HG03457 (cell line): Measurements from ENCODE around the gene PMVK.
A peak's percentile ranks its signal among the peaks of the same experiment; 100 is the strongest.
"Not testable (repeated sequence)": the region's sequence is repeated elsewhere in the genome, so short reads cannot be mapped to it uniquely, and the experiment has no call there.

ENCODE experiments used
- ATAC-seq: cut with Tn5 transposase; IDR thresholded peaks from one replicate; pipeline ENCODE4 v1.9.1; 2021; ENCODE audit warnings: moderate number of reproducible peaks; ENCODE audit not compliant: unreplicated experiment

Gene PMVK

GRCh38 chr1:154936555-154937084, at the start of gene PMVK:
PMVK (minus strand) TSS chr1:154936719; CDS start chr1:154936685, 34 bp downstream.
- ATAC-seq = peak; percentile 53

- ATAC-seq = no peak
Observed at GRCh38 chr1:154983776-154984466, 47.4 kb upstream of the PMVK start.

DNA sequence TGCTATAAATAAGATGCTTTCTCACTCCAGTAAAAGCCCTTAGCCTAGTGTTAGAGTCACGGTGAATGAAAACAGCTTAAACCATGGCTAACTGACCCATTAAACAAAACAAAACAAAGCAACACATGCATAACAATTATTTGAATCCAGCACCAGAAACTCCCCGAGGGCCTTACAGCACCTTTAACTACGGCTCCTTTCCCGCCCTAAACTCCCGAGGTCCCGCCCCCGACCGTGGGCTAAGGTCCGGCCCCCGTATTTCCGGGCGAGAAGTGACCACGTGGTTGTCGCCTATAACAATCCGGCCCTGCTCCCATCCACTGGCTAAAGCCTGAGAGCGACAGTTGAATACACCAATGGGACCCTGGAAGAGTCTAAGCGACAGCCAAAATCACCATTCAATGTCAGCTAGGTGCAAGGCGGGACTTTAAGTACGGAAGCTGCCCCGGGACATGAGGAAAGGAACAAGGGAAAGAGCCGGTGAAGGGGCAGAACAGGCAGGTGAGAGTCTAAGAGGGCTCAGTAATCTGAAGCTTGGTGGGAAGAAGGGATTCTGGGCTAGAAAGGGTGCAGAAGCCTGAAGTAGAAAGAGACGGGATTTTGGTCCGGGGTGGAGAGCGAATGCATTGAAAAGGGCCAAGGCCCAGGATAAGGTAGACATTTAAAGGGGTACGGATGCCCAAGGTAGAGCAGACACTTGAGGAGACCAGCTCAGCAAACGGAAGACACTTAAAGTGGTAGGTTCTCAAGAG, 46.6 kb upstream of the PMVK start, which contains the start of gene FLAD1:
Gene FLAD1, plus strand, starts transcription at position 448 of the 752 bp plus-strand sequence. CDS start 351 bp downstream, outside the sequence.
- peak; percentile 86 for ATAC-seq

DNA sequence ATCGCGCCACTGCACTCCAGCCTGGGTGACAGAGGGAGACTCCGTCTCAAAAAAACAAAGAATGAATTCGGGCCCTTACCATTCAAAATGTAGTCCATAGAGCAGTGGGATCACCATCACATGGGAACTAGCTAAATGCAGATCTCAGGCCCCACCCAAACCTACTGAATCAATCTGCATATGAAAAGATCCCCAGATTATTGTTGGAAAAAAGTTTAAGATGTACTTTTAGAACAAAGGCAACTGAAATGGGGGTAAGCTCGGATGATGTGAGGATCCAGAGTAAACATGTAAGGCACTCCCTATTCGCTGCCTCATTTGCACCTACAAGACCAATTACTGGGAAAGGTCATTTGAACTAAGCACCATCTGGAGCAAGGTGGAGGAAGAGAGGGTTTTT, 45.8 kb upstream of the PMVK start:
- ATAC-seq = no peak

DNA sequence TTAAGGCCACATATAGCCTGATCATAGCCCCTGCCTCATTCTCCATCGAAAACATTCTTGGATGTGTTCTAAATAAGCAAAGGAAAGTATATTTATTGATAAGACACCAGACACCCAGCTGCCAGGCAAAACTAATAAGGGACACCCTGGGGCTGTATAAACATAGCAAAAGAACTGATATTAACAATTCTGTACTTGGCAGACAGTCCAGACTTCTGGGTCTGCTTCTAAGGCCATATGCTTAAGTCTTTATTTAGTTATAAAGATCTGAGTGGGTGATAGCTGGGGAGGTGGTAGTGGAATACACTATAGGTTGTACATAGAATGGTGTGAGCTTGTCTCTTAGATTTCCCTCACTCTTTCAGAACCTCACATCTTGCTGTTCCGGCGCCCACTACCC, 41.8 kb upstream of the PMVK start:
- no peak for ATAC-seq

GRCh38 chr1:154977762-154978161, 41.2 kb upstream of the PMVK start:
- not testable (repeated sequence) for ATAC-seq

GRCh38 chr1:154975409-154976059, 39.0 kb upstream of the PMVK start:
- ATAC-seq = no peak

- ATAC-seq = peak; percentile 30
Observed at GRCh38 chr1:154974808-154975408, 38.4 kb upstream of the PMVK start.

DNA sequence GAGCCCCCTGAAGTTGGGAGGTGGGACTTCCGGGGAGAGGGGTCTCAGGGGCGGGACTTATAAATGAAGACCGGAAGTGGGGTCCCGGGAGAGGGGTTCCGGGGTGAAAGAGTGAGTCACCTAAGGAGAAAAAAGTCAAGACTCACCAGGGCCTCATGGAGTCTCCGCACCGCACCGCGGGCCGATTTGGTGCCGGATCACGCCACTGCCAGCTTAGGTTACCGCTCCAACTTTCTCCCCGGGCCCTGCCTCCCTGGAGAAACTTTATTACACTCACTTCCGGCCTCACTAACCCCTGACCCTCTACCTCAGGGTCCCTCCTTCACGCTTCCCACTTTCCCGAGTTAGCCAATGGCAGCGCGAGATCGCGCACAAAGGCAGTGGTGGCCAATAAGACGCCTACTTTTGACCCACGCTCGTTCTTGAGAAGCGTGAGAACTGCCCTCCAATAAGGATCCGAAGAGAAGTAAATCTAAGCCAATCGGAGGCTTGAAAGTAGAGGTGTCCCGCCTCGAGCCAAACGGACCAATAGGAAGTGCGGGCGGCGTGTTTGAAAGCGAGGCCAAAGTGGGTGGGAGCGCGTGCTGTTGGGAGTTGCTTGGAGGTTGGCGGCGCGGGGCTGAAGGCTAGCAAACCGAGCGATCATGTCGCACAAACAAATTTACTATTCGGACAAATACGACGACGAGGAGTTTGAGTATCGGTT, 37.7 kb upstream of the PMVK start, which contains the start of gene CKS1B:
Gene CKS1B, plus strand, starts transcription at position 580 of the 706 bp plus-strand sequence. Its CDS starts 65 bp downstream, at position 645.
- peak; percentile 66 for ATAC-seq

DNA sequence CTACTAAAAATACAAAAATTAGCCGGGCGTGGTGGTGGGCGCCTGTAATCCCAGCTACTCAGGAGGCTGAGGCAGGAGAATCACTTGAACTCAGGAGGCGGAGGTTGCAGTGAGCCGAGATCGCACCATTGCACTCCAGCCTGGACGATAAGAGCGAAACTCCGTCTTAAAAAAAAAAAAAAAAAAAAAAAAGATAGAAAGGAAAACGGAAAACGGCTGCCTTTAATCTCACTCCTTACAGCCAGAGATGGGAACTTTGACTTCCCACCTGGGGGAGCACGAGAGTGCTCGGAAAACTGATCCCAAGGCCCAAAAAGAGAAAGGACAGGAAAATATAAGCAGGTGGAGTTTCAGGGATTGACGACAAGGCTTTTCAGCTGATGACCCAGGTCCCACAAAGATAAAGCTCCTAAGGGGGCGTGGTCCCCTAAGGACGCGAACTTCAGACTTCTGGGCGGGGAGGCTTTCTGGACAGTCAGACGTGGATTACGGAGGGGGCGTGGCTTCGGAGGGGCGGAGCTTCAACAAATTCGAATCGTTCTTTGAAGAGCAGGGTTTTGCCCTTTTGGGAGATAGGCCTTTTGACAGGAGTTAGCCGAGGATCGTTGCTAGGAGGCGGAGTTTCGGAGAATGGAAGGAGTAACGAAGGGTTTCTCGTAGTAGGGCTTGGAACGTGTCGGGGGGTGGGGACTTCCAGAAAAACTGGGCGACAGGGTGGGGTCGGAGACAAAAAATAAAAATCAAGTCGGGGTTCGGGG, 37.0 kb upstream of the PMVK start:
- ATAC-seq = no peak

GRCh38 chr1:154972517-154973343, 36.2 kb upstream of the PMVK start:
- ATAC-seq = no peak

DNA sequence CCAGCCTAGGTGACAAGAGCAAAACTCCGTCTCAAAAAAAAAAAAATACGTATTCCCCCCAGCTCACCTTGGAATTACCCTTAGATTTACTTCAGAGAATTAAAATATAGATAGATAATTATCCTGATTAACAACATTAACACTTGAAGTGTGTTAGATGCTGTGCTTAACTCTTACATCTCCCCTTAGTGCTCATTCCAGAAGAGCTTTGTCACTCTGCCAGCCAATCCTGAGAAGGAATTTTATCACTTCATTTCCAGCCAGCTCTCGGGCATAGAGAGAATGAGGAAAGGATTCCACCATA, 35.6 kb upstream of the PMVK start:
- ATAC-seq = no peak

DNA sequence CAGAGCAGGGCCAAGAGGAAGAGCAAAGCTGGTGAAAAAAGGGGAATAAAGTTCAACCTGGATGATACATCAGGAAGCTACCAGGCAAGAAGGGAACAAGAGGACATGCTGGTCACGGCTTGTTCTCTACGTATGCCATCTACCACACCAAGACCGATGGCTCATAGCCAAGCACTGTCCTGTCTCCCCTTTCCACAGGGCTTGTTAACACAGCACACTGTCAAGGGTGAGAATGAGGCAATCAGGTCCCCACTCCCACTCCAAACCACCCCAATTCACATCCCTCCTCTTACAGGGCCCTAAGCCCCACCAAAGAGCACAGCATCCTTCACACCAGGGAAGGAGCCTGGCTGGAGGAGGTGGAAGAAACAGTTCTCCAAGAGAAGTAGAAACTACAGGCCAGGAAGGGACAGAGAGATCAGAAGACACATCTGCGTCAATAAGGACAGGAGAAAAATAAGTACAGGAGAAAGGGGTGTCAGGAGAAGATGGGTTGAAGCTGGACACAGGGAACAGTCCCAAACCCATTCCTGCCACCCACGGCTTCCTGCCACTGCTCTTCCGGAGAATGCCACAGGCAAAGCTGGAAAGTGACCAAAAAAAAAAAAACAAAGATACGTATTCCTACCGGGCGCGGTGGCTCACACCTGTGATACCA, 35.0 kb upstream of the PMVK start:
- no peak for ATAC-seq

DNA sequence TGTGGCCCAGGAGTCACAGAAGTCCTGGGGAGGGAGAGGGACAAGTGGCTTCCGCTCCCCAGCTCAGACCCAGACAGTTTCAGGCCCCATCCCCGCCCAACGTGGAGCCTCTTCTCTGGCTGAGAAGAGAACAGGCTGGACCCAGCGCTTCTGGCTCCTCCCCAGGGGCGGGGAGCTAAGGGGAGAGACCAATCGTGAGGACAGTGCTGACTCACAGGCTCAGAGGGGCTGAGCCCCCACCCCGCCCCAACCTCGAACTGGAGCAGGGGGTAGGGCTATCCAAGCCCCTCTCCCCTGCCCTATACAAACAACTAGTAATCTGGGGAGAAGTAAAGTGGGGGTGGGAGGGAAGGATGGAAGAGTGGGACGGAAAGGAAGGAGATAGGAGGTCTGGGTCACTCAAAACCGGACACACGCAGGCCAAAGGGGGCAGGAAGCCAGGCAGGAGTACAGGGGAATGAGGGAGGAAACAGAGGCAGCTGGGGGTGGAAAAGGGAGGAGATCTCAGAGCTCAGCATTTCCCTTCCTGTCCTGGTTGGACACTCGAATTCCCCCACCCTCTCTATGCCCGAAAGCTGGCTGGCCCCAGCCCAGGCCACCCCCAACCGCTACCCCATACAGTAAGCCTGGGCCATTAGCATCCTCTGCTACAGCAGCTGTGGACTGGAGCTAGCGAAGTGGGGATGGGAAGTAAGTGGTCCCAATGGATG, 34.3 kb upstream of the PMVK start, which contains the start of gene SHC1:
Gene SHC1, minus strand, starts transcription at position 117 of the 710 bp plus-strand sequence. CDS start 221 bp downstream, outside the sequence.
- no peak for ATAC-seq

GRCh38 chr1:154969860-154970452, 33.4 kb upstream of the PMVK start:
- no peak for ATAC-seq

DNA sequence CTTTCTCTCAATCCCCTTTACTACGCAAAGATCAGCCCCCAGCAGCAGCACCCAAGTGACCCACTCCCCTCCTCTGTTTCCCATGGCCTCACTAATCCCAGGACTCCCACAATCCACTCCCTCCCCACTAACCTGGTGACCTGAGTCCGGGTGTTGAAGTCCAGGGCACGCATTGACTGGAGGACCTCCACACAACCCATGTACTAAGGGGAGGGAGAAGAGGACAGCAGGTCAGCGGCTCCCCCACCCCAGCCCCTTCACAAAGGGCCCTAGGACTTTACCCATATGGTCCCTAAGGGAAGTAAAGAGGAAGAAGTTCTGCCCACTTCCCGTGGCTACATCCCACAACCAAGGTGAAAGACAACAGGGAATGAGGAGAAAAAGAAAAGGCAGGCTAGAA, 32.7 kb upstream of the PMVK start:
- no peak for ATAC-seq

DNA sequence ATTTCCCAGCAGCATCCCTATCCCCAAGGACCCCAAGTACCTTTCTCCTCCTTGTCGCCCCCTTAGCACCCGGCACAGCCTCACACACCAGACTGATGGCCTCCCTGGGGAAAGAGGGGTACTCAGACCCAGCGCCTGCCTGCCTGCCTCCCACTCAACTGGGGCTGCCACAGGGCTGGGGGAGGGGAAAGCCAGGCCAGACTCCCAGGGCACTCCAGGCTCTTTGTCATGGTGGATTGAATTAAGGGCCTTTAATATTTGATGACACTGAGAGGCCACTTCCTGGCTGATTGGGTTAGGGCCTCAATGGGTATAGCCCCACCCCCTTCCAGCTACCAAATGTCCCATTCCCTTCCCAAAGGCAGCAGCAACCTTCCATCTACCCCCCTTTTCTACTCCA, 32.2 kb upstream of the PMVK start:
- ATAC-seq = no peak
